Liver (tissue), 3 donors: ENCODE data around the gene ANKRD33.

Experiments used
- FOXA2 ChIP-seq: IDR thresholded peaks from 2 replicates; pipeline ENCODE4 v1.6.1; 2016; ENCODE audit warnings: antibody characterized with exemption
- HNF4A ChIP-seq, 2 donors: conservative IDR thresholded peaks; 2 replicates each; pipeline ENCODE4 v1.6.1; 2016; ENCODE audit warnings: antibody characterized with exemption in 2 of 2, mild to moderate bottlenecking in 2 of 2
- SP1 ChIP-seq: IDR thresholded peaks from 2 replicates; pipeline ENCODE4 v1.6.1; 2018; ENCODE audit warnings: antibody characterized with exemption, mild to moderate bottlenecking
- TAF1 ChIP-seq: conservative IDR thresholded peaks from 2 replicates; pipeline ENCODE4 v1.6.1; 2016; ENCODE audit warnings: antibody characterized with exemption, mild to moderate bottlenecking
- YY1 ChIP-seq: IDR thresholded peaks from 2 replicates; pipeline ENCODE4 v1.6.1; 2016; ENCODE audit warnings: antibody characterized with exemption, mild to moderate bottlenecking
- TF ChIP-seq, protein P1 (sequence below): fragments of 150-350 bp; IDR thresholded peaks from 2 replicates; pipeline ENCODE4 v1.5.1; 2017; ENCODE audit warnings: improper control_type of control experiment, low read depth, low read length; ENCODE audit not compliant: missing input control
- TF ChIP-seq, protein P2 (sequence below): IDR thresholded peaks from 2 replicates; pipeline ENCODE4 v1.6.1; 2016; ENCODE audit warnings: antibody characterized with exemption
- TF ChIP-seq, protein P3 (sequence below): IDR thresholded peaks from 2 replicates; pipeline ENCODE4 v1.6.1; 2016; ENCODE audit warnings: antibody characterized with exemption, mild to moderate bottlenecking
- TF ChIP-seq, protein P4 (sequence below): IDR thresholded peaks from 2 replicates; pipeline ENCODE4 v1.6.1; 2016; ENCODE audit warnings: antibody characterized with exemption
- donor health status: healthy.
- donor health status: healthy.

DNA sequence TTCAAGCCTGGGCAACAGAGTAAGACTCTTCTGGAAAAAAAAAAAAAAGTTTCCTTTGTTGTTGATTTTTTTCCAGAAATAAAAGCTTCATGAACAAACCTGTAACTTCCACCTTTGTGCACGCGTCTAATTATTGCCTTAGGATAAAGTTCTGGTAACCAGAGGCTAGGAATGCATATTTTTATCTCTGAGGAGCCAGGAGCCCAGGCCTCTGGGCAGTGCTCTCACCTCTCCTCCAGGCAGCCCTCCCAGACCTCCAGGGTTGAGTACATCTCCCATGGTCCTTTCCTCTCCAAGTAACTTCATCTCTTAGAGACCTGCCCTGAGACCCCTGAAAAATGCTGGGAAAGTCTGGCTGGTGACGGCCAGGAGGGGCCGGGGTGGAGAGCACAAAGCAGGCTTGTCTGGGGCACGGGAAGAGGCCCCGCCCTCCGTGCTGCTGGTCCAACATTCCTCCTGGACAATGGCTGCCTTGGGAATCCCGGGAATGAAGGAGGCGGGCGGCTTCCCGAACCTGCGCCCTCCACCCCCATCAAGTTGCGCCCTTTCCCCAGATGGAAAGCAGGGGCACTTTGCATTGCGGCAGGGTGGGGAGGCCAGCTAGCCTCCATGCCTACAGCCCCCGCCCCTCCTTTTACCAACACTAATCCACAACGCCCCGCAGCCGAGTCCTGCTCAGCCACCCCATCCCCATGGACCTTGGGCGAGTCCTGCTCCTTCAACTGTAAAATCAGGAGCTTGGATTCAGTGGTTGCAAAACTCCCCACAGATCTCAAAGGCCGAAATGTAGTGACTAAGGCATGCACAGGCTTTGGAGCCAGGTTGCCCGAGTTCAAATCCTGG lies 32.1 kb upstream of the ANKRD33 start:
- TF ChIP-seq, protein P1, sequence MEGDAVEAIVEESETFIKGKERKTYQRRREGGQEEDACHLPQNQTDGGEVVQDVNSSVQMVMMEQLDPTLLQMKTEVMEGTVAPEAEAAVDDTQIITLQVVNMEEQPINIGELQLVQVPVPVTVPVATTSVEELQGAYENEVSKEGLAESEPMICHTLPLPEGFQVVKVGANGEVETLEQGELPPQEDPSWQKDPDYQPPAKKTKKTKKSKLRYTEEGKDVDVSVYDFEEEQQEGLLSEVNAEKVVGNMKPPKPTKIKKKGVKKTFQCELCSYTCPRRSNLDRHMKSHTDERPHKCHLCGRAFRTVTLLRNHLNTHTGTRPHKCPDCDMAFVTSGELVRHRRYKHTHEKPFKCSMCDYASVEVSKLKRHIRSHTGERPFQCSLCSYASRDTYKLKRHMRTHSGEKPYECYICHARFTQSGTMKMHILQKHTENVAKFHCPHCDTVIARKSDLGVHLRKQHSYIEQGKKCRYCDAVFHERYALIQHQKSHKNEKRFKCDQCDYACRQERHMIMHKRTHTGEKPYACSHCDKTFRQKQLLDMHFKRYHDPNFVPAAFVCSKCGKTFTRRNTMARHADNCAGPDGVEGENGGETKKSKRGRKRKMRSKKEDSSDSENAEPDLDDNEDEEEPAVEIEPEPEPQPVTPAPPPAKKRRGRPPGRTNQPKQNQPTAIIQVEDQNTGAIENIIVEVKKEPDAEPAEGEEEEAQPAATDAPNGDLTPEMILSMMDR = no peak
- no peak for TF ChIP-seq SP1
- TF ChIP-seq, protein P2, sequence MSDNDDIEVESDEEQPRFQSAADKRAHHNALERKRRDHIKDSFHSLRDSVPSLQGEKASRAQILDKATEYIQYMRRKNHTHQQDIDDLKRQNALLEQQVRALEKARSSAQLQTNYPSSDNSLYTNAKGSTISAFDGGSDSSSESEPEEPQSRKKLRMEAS = no peak
- TF ChIP-seq, protein P3, sequence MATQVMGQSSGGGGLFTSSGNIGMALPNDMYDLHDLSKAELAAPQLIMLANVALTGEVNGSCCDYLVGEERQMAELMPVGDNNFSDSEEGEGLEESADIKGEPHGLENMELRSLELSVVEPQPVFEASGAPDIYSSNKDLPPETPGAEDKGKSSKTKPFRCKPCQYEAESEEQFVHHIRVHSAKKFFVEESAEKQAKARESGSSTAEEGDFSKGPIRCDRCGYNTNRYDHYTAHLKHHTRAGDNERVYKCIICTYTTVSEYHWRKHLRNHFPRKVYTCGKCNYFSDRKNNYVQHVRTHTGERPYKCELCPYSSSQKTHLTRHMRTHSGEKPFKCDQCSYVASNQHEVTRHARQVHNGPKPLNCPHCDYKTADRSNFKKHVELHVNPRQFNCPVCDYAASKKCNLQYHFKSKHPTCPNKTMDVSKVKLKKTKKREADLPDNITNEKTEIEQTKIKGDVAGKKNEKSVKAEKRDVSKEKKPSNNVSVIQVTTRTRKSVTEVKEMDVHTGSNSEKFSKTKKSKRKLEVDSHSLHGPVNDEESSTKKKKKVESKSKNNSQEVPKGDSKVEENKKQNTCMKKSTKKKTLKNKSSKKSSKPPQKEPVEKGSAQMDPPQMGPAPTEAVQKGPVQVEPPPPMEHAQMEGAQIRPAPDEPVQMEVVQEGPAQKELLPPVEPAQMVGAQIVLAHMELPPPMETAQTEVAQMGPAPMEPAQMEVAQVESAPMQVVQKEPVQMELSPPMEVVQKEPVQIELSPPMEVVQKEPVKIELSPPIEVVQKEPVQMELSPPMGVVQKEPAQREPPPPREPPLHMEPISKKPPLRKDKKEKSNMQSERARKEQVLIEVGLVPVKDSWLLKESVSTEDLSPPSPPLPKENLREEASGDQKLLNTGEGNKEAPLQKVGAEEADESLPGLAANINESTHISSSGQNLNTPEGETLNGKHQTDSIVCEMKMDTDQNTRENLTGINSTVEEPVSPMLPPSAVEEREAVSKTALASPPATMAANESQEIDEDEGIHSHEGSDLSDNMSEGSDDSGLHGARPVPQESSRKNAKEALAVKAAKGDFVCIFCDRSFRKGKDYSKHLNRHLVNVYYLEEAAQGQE = no peak
- no peak for TF ChIP-seq TAF1
- no peak for TF ChIP-seq FOXA2
- TF ChIP-seq, protein P4, sequence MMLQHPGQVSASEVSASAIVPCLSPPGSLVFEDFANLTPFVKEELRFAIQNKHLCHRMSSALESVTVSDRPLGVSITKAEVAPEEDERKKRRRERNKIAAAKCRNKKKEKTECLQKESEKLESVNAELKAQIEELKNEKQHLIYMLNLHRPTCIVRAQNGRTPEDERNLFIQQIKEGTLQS = no peak
- TF ChIP-seq HNF4A (conservative IDR thresholded peaks at IDR 0.05) = peak; percentile 16 to 39
- TF ChIP-seq YY1 = no peak
